K562 (cell line): ENCODE measurements around the gene PTPRE. TPM values are rescaled to one million over a fixed set of nuclear protein-coding genes. Genes with fewer than 3 reads are reported as not detected.

Source experiments
- ATAC-seq: fragments of 200-7000 bp; cut with Tn5 transposase; 3 replicates; pipeline ENCODE4 v1.9.1; 2020; ENCODE audit warnings: moderate library complexity
- BruUV-seq: library from RNA; stranded (reverse); fragments of 400-500 nt; replicated peaks from 2 replicates; lab custom pipeline; 2021; lab: Mats Ljungman, UMichigan
- CTCF ChIA-PET: fragments of 300-600 bp; formaldehyde crosslinking; extraction: SDS; loops from one replicate; lab custom pipeline; 2021; ENCODE audit warnings: low intra/inter-chr PET ratio; lab: Yijun Ruan, JAX
- POLR2A ChIA-PET: fragments of 300-600, 350-650 bp; sonication (Branson Sonifier 250); formaldehyde crosslinking; extraction: SDS; loops from one replicate; lab custom pipeline; 2021; ENCODE audit warnings: antibody characterized with exemption, inconsistent platforms; lab: Yijun Ruan, JAX
- DNase-seq, 4 experiments: peaks; one replicate each; pipeline versions ENCODE4 v3.0.0 to v3.0.0-alpha.2; 2011 to 2018; ENCODE audit warnings: low spot score in 3 of 4, mixed read lengths in 3 of 4; ENCODE audit errors: extremely low read depth in 1 of 4
- FAIRE-seq: peaks from 2 replicates; lab custom pipeline; 2011; peaks lifted over from hg19 to GRCh38; lab: Jason Lieb, UNC
- H2AFZ ChIP-seq: 2 replicates; pipeline ENCODE4 v1.6.0; 2011; ENCODE audit warnings: low read depth, low read length, control low read depth, inconsistent platforms
- H3K27ac ChIP-seq: fragments of 200-600 bp; 3 replicates; pipeline ENCODE4 v1.8.0; 2011; ENCODE audit warnings: low read depth, mild to moderate bottlenecking, control low read depth, inconsistent platforms, low read length, moderate library complexity, mixed read lengths; ENCODE audit errors: extremely low read depth
- H3K27me3 ChIP-seq, 2 experiments: fragments of 300-600 bp in 1 of 2; 2 replicates in 1 of 2; 3 replicates in 1 of 2; pipeline versions ENCODE4 v1.6.0 to v1.8.0; 2011; ENCODE audit warnings: inconsistent platforms in 2 of 2, low read length in 2 of 2, mild to moderate bottlenecking in 1 of 2, mixed read lengths in 1 of 2, moderate library complexity in 1 of 2; ENCODE audit not compliant: control insufficient read depth in 2 of 2, insufficient read depth in 2 of 2
- H3K36me3 ChIP-seq: fragments of 300-600 bp; 3 replicates; pipeline ENCODE4 v1.8.0; 2011; ENCODE audit warnings: mild to moderate bottlenecking, low read length, inconsistent platforms; ENCODE audit not compliant: control insufficient read depth, insufficient read depth
- H3K4me1 ChIP-seq, 2 experiments: fragments of 200-600 bp in 1 of 2; replicated peaks in 1 of 2; 2 replicates in 1 of 2; 3 replicates in 1 of 2; pipeline versions ENCODE4 v1.5.1 to v1.8.0; 2011; ENCODE audit warnings: inconsistent platforms in 2 of 2, low read length in 2 of 2, mild to moderate bottlenecking in 1 of 2, mixed read lengths in 1 of 2, moderate library complexity in 1 of 2; ENCODE audit not compliant: control insufficient read depth in 2 of 2, insufficient read depth in 2 of 2
- H3K4me2 ChIP-seq: 2 replicates; pipeline ENCODE4 v1.6.1; 2011; ENCODE audit warnings: low read length, control low read depth, inconsistent platforms, mixed read lengths; ENCODE audit not compliant: insufficient read depth
- H3K4me3 ChIP-seq: fragments of 200-600 bp; sonication (generic), shearing (Covaris generic); 2 replicates; pipeline ENCODE4 v1.5.1; 2016; ENCODE audit warnings: control low read depth, inconsistent platforms
- H3K79me2 ChIP-seq: fragments of 200-600 bp; 3 replicates; pipeline ENCODE4 v1.8.0; 2011; ENCODE audit warnings: low read length, inconsistent platforms; ENCODE audit not compliant: control insufficient read depth, insufficient read depth
- H3K9ac ChIP-seq, 2 experiments: 2 replicates each; pipeline versions ENCODE4 v1.6.0 to v1.6.1; 2011; ENCODE audit warnings: low read depth in 2 of 2, low read length in 2 of 2, control low read depth in 1 of 2, inconsistent platforms in 1 of 2, mild to moderate bottlenecking in 1 of 2, mixed read lengths in 1 of 2; ENCODE audit not compliant: insufficient read depth in 1 of 2
- H3K9me1 ChIP-seq: one replicate; pipeline ENCODE4 v1.6.0; 2011; ENCODE audit warnings: inconsistent platforms, mild to moderate bottlenecking, low read length, moderate library complexity; ENCODE audit not compliant: control insufficient read depth, insufficient read depth
- H3K9me3 ChIP-seq: replicated peaks from 2 replicates; pipeline ENCODE4 v1.5.1; 2011; ENCODE audit warnings: low read depth, low read length, inconsistent platforms; ENCODE audit not compliant: control insufficient read depth, insufficient read depth
- H4K20me1 ChIP-seq: replicated peaks from 2 replicates; pipeline ENCODE4 v1.6.1; 2011; ENCODE audit warnings: low read length, inconsistent platforms, mixed read lengths; ENCODE audit not compliant: control insufficient read depth, insufficient read depth
- BRD9 ChIP-seq: fragments of 450-650 bp; IDR thresholded peaks from 2 replicates; pipeline ENCODE4 v1.6.1; 2018; ENCODE audit warnings: low read depth; ENCODE audit not compliant: partially characterized antibody
- E2F8 ChIP-seq: fragments of 450-650 bp; IDR thresholded peaks from 2 replicates; pipeline ENCODE4 v1.7.1; 2018; ENCODE audit warnings: mild to moderate bottlenecking, low read depth; ENCODE audit not compliant: partially characterized antibody
- GTF2F1 ChIP-seq: IDR thresholded peaks from 2 replicates; pipeline ENCODE4 v1.6.1; 2011; ENCODE audit warnings: low read depth, low read length, improper control_type of control experiment
- LEF1 ChIP-seq: fragments of 450-650 bp; IDR thresholded peaks from 2 replicates; pipeline ENCODE4 v1.6.1; 2016; ENCODE audit warnings: mild to moderate bottlenecking
- SAFB ChIP-seq: fragments of 200-400 bp; formaldehyde crosslinking; IDR thresholded peaks from 2 replicates; pipeline ENCODE4 v1.6.1; 2017; ENCODE audit warnings: low read depth, low read length, borderline replicate concordance
- SMARCA4 ChIP-seq: fragments of 450-650 bp; IDR thresholded peaks from 2 replicates; pipeline ENCODE4 v1.6.1; 2016
- TEAD2 ChIP-seq: fragments of 450-650 bp; IDR thresholded peaks from 2 replicates; pipeline ENCODE4 v1.6.1; 2016; ENCODE audit warnings: missing genetic modification characterization, control low read depth, missing compliant biosample characterization
- ZNF75A ChIP-seq: fragments of 450-650 bp; formaldehyde crosslinking; IDR thresholded peaks from 2 replicates; pipeline ENCODE4 v1.4.0; 2020; ENCODE audit warnings: mild to moderate bottlenecking
- WGBS: fragments of 100-300 bp; shearing (Covaris generic); methylation state at CpG from one replicate; pipeline ENCODE4 v1.1.6; 2016; ENCODE audit warnings: low coverage, mixed read lengths; ENCODE audit not compliant: insufficient coverage; ENCODE audit errors: missing lambda C conversion rate; 5-methylcytosine and 5-hydroxymethylcytosine counted together
- in situ Hi-C: fragments of 300-500 bp; cut with MboI; formaldehyde crosslinking; loops from 4 replicates; pipeline ENCODE4 v1.15.0; 2018; ENCODE audit warnings: inconsistent platforms, mixed read lengths
- intact Hi-C: fragments of 100-400 bp; cut with micrococcal nuclease; formaldehyde crosslinking; loops from 2 replicates; pipeline ENCODE4 v1.14.2; 2022
- polyA plus RNA-seq, 8 experiments: library from polyadenylated mRNA; depleted of rRNA in 4 of 8; stranded (reverse) in 5 of 8; unstranded in 3 of 8; fragments of >200 nt; fragmentation: Nextera tagmentation in 2 of 8; fragmentation: Illumina TruSeq in 1 of 8; extraction: Ambion mirVana in 2 of 8; extraction: Trizol in 1 of 8; gene quantifications; 2 replicates each; pipeline versions ENCODE4 v1.2.1 to v1.2.3, GENCODE V29; 2011 to 2014; ENCODE audit warnings: inconsistent platforms in 1 of 8, missing spikeins in 1 of 8
- total RNA-seq, 7 experiments: library from RNA; depleted of rRNA in 6 of 7; stranded (reverse); fragments of >200 nt in 6 of 7; fragmentation: Illumina TruSeq in 2 of 7; extraction: Trizol in 2 of 7; gene quantifications; 2 replicates each; pipeline versions ENCODE4 v1.2.1 to v1.2.3, GENCODE V29; 2011 to 2021; ENCODE audit warnings: low replicate concordance in 1 of 7
- TF ChIP-seq, protein P1 (sequence below): fragments of 150-350 bp; IDR thresholded peaks from 2 replicates; pipeline ENCODE4 v1.6.1; 2014; ENCODE audit warnings: low read depth, mild to moderate bottlenecking, low read length, borderline replicate concordance

Gene PTPRE
- total and polyA plus RNA-seq, 9 of the 15 experiments (the other 6 are each of a cell fraction or from before 2014, with no cell fraction given), result 0.01 to 0.13 (median 0.04) TPM; not detected in 4

GRCh38 chr10:127878475-127879055 is 28.3 kb upstream of the PTPRE start:
- CTCF ChIA-PET, result no interaction called here
- Histone ChIP-seq H3K27ac (no peak overlapping the region), H3K4me2 (no peak overlapping the region), H3K79me2 (no peaks in the 10 kb centered on the region), H3K36me3 (no peaks in the 10 kb centered on the region), H2AFZ (no peak overlapping the region), H3K4me1 (no peaks in the 10 kb centered on the region), H4K20me1 (no peaks in the 10 kb centered on the region), H3K9me3 (no peaks in the 10 kb centered on the region), H3K4me3 (no peak overlapping the region), H3K9ac (no peak overlapping the region)
- no peak for DNase-seq
- FAIRE-seq, result no peak
- POLR2A ChIA-PET, result no interaction called here
- 0% methylated on average over 3 of the region's 4 CpGs for WGBS
- intact Hi-C loops, result no loop called here
- no peak for TF ChIP-seq E2F8
- no peak for TF ChIP-seq SMARCA4
- no peak for TF ChIP-seq ZNF75A (CRISPR knock-in tag)
- no peak for TF ChIP-seq BRD9
- TF ChIP-seq SAFB, result no peak
- no peak for TF ChIP-seq GTF2F1
- TF ChIP-seq, protein P1, sequence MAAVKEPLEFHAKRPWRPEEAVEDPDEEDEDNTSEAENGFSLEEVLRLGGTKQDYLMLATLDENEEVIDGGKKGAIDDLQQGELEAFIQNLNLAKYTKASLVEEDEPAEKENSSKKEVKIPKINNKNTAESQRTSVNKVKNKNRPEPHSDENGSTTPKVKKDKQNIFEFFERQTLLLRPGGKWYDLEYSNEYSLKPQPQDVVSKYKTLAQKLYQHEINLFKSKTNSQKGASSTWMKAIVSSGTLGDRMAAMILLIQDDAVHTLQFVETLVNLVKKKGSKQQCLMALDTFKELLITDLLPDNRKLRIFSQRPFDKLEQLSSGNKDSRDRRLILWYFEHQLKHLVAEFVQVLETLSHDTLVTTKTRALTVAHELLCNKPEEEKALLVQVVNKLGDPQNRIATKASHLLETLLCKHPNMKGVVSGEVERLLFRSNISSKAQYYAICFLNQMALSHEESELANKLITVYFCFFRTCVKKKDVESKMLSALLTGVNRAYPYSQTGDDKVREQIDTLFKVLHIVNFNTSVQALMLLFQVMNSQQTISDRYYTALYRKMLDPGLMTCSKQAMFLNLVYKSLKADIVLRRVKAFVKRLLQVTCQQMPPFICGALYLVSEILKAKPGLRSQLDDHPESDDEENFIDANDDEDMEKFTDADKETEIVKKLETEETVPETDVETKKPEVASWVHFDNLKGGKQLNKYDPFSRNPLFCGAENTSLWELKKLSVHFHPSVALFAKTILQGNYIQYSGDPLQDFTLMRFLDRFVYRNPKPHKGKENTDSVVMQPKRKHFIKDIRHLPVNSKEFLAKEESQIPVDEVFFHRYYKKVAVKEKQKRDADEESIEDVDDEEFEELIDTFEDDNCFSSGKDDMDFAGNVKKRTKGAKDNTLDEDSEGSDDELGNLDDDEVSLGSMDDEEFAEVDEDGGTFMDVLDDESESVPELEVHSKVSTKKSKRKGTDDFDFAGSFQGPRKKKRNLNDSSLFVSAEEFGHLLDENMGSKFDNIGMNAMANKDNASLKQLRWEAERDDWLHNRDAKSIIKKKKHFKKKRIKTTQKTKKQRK, result no peak
- TF ChIP-seq LEF1, result no peak
- TF ChIP-seq TEAD2 (tag), result no peak
- TF ChIP-seq, all 486 proteins: peak for 0
- no peak for ATAC-seq
- no TSS peak for BruUV-seq
- peaks cover 0 to 13% of the 10 kb centered on the region in 2 experiments; a peak in 2 of 5 replicates for H3K27me3 ChIP-seq
- H3K9me1 ChIP-seq, result no peaks in the 10 kb centered on the region
- in situ Hi-C loops, result no loop called here
